ENCODE data around the gene APLP2.
"Not testable (repeated sequence)": the region's sequence is repeated elsewhere in the genome, so short reads cannot be mapped to it uniquely, and the experiment has no call there.

Gene APLP2

GRCh38 chr11:130062026-130062425, 7.7 kb upstream of the APLP2 start:
- DNase-seq = no peak

- no peak for DNase-seq
Observed at GRCh38 chr11:130063451-130063850, 6.2 kb upstream of the APLP2 start.

- no peak for DNase-seq
Observed at GRCh38 chr11:130064596-130064995, 5.1 kb upstream of the APLP2 start.

GRCh38 chr11:130066338-130066737, 3.4 kb upstream of the APLP2 start:
- DNase-seq = no peak

DNA sequence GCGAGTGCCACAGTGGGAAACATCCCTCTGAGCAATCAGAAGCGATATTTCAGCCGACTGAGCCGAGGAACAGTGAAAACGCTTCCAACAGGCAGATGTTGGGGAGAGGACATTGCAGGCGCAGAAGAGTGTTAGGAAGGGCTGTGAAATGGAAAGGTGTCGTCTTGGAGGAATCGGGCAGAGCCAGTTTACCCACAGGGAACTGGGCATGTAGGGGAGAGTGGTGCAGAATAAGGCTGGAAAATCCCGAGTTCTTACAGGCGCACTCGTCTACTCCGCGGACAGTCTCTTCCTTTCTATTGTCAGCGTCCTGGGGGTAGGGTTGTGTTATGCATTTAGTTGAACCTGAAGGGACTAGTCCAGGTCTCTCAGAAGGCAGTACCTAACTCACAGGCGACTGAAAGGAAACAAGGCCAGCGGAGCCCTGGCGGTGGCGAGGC, 1.1 kb upstream of the APLP2 start:
- peak; percentile 20 for DNase-seq

DNA sequence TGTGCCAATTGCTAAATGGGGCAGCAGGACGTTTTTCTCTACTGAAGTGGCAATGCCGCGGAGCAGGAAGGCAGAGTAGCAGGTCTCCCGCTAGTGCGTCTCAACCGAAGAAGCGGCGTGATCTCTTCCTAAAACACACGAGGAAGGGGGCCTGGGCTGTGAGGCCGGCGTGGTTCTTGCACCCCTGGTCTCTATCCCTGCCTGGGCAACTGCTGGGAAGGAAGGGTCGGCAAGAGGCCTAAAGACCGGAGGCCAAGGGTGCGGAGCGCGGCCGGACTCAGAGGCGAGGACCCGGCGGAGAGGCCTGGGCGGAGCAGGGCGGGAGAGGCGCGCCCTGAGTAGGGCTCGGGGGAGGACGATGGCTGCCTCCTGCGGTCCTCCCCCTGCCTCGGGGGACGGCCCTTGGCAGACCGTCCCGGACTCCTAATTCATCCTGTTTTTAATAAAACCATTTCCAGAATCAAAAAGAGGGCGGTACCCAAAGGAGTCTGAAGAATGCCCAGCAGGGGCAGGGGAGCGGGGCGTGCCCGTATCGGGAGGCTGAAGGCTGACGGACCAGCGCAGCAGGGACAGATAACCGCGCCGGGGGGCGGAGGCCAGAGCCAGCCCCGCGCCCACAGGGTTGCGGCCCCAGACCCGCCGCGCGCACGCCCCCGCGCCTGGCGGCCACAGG, 572 bp upstream of the APLP2 start:
- DNase-seq = peak; percentile 78

DNA sequence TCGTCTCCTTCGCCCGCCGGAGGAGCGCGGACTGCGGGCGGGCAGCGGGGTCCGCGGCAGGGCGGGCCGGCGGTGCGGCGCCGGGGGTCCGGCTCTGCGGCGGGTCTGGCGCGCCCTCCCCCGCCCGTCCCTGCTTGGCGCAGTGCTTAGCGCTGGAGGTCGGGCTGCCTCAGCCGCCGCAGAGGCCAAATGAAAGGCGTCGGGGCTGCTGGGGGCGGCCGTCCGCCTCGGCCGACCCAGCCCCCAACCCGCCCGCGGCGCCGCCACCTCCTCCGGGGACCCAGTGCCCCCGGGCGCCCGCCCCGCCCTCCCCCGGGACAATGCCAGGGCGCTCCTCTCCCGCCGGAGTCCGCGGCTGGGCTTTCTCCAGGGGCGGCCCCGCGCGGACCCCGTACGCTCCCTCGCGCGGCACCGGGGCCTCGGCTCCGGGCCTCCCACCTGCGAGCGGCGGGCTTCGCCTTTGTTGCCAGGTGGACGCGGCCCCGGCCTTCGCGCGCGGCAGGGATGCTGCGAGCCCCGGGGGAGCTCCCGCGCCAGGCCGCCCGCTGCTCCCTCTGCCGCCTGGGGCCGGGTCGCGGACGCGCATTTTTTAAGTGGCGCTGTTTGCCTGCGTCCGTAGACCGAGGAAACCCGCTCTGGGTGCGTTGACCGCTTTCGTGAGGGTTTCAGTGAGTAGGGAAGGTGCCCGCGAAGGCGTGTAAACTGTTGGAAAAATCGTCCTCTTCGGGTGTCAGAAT, 583 bp downstream of the APLP2 start:
- DNase-seq = peak; percentile 10

DNA sequence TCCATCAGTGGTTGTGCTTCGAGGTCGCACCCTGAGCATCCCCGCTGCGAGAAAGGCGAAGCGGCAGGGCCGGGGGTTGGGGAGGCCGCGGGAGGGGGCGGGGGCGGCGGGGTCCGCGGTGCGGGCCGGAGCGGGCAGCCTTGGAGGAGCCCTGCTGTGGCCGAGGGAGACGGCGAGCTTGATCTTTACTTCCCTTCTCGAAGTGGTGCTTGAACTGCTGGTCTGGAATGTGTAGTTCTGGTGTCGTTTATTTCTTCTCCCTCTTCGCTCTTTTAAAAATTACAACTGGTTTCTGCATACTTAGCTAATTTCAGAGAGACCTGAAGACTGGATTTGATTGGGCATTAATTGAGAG, 1.1 kb downstream of the APLP2 start:
- no peak for DNase-seq

DNA sequence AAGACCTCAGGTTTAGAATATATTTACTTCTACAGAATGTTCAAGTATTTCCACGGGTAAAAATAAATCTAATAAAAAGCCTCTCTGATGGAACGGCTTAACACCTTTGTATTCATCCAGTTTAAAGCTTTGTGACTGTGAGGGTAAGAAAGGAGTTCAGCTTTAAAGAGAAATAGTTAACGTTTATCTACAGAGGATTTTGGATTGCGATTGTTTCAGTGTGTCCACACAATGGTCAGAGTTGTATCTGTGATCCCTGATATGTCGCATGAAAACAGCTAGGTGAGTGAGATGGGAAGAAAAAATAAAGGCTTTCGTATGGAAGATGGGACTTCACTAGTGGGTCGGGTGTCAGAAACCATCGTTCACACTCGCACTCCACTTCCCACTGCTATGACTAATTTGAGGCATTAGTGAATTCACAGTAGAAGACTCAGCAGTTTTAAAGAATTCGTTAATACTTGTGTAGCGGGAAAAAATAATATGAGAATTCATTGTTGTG, 1.6 kb downstream of the APLP2 start:
- peak; percentile 11 for DNase-seq

DNA sequence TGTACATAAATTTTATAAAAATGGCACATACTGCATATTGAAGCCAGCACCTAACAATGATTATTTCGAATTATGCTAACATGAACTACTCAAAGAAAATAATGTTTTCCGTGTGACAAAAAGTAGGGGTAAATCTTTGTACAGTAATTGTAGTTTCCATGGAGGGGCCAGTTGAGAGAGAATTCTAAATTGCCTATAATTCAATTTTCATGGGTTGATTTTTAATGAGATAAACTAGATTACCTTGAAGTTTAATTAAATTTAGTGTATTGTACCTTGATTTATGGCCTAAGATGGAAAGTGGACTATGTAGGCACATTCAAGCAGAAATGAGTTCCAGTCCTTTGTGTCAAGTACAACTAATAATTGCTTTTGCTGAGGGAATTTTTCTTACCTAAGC, 5.0 kb downstream of the APLP2 start:
- DNase-seq = no peak

DNA sequence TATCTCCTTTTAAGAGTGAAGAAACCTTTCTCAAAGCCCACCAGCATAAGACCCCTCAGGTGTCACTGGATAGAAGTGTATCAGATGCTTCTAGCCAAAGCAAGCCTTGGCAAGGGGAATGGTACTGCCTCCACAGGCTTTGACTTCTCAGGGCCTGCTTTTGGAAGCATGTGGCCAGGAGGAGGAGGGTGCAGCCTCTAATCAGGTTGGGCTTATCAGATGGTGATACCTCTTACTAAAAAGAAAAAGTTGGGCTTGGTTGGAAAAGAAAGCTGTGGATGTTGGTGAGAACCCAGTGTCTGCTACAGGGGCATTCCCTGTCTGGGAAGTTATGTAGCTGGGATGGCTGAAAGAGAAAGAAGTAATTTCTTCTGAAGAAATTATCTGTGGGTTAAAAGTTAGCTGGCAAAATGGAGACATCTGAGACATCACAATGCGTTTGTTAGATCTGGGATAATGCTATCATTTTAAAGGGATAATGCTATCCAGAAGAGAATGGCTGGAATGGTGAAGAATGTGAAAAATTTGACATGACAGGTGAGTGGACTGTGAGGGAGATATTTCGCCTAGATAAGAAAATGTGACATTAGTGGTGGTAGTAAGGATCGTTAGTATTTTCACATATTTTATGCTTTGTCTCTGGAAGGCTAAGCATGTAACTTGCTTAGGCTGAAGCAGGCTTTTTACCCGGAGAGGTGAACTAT, 7.2 kb downstream of the APLP2 start:
- no peak for DNase-seq

- no peak for DNase-seq
Observed at GRCh38 chr11:130077671-130078070, 8.0 kb downstream of the APLP2 start.

GRCh38 chr11:130078080-130078479, 8.4 kb downstream of the APLP2 start:
- no peak for DNase-seq

GRCh38 chr11:130085671-130086290, 16.1 kb downstream of the APLP2 start:
- no peak for DNase-seq

DNA sequence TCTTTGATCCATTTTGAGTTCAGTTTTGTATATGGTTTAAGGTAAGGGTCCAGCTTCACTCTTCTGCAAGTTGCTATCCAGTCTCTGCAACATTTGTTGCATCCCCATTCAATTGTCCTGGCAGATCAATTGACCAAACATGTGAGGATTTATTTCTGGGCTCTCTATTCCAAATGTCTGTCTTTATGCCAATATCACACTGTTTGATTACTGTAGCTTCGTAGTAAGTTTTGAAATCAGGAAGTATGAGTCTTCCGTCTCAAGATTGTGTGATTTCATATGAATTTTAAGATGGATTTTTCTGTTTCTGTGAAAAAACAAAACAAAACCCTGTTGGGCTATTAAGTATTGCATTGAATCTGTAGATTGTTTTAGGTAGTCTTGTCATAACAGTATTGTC, 17.0 kb downstream of the APLP2 start:
- no peak for DNase-seq

DNA sequence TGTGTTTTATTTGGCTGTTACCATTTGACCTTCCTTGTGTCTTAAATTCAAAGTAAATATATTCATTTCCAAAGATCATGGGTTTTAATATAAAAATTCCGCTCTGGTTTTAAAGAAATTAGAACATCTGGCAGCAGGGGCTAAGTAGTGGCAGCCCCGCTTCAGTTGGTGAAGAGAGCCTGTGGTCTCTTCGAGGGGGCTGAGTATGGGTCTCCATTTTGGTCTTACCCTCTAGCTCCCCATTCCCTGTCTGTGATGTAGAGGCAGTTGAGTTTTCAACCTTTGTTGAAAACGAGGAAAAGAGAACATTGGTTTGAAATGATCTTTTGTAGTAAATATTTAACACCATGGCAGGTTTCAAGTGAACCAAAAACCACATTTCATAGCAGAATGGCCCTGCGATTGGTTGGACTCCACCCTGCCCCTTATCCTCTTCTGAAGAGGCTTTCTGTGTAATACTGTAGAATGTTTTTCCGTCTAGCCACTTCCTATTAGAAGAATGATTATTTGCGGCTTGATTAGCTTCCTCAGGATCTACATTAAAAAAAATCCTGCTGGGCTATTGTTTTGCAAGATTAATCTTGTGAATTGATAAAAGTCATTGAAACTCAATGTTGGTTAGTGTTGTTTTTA, 17.7 kb downstream of the APLP2 start:
- DNase-seq = peak; percentile 7

- DNase-seq = no peak
Observed at GRCh38 chr11:130088217-130088616, 18.5 kb downstream of the APLP2 start.

GRCh38 chr11:130088919-130089673, 19.4 kb downstream of the APLP2 start:
- DNase-seq = peak; percentile 37

GRCh38 chr11:130089674-130090073, 20.0 kb downstream of the APLP2 start:
- DNase-seq = peak; percentile 31

DNA sequence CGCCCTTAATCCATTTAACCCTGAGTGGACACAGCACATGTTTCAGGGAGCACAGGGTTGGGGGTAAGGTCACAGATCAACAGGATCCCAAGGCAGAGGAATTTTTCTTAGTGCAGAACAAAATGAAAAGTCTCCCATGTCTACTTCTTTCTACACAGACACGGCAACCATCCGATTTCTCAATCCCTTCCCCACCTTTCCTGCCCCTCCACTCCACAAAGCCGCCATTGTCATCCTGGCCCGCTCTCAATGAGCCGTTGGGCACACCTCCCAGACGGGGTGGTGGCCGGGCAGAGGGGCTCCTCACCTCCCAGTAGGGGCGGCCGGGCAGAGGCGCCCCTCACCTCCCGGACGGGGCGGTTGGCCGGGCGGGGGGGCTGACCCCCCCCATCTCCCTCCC, 20.8 kb downstream of the APLP2 start:
- not testable (repeated sequence) for DNase-seq

DNA sequence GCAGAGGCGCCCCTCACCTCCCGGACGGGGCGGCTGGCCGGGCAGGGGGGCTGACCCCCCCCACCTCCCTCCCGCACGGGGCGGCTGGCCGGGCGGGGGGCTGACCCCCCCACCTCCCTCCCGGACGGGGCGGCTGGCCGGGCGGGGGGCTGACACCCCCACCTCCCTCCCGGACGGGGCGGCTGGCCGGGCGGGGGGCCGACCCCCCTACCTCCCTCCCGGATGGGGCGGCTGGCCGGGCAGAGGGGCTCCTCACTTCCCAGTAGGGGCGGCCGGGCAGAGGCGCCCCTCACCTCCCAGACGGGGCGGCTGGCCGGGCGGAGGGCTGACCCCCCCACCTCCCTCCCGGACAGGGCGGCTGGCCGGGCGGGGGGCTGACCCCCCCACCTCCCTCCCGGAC, 21.5 kb downstream of the APLP2 start:
- DNase-seq = not testable (repeated sequence)

GRCh38 chr11:130092661-130093060, 23.0 kb downstream of the APLP2 start:
- no peak for DNase-seq

Measured in NCI-H2029 (cell line).